ENCODE data around the gene MYH7.

GRCh38 chr14:23403139-23403438, 32.4 kb downstream of the MYH7 start:
- TF ChIP-seq CTCF (optimal IDR thresholded peaks at IDR 0.05 in 1 of 3, IDR thresholded peaks at IDR 0.05 in 1 of 3, conservative IDR thresholded peaks at IDR 0.05 in 1 of 3; ENCODE audit: extremely low read depth in 1 of 3, insufficient read depth in 2 of 3, low read length in 3 of 3) = no peak
- no peak for TF ChIP-seq EZH2 (IDR thresholded peaks at IDR 0.05; ENCODE audit: low read length)
